ENCODE measurements around the gene C4orf54.

The C4orf54 gene

DNA sequence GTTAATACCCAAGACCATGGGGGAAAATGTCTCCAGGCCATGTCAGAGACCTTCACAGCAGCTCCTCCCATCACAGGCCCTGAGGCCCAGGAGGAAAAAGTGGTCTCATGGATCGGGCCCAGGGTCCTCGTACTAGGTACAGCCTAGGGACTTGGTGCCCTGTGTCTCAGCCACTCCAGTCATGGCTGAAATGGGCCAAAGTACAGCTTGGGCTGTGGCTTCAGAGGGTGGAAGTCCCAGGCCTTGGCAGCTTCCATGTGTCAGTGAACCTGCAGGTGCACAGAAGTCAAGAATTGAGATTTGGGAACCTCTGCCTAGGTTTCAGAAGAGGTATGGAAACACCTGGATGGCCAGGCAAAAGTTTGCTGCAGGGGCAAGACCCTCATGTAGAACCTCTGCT is 27.6 kb upstream of the C4orf54 start:
- DNase-seq (ENCODE audit: extremely low read depth, low read depth) = no peak
- no peak overlapping the region for H3K4me3 ChIP-seq (replicated peaks; ENCODE audit: low read depth, low read length)
- TF ChIP-seq, protein P1, sequence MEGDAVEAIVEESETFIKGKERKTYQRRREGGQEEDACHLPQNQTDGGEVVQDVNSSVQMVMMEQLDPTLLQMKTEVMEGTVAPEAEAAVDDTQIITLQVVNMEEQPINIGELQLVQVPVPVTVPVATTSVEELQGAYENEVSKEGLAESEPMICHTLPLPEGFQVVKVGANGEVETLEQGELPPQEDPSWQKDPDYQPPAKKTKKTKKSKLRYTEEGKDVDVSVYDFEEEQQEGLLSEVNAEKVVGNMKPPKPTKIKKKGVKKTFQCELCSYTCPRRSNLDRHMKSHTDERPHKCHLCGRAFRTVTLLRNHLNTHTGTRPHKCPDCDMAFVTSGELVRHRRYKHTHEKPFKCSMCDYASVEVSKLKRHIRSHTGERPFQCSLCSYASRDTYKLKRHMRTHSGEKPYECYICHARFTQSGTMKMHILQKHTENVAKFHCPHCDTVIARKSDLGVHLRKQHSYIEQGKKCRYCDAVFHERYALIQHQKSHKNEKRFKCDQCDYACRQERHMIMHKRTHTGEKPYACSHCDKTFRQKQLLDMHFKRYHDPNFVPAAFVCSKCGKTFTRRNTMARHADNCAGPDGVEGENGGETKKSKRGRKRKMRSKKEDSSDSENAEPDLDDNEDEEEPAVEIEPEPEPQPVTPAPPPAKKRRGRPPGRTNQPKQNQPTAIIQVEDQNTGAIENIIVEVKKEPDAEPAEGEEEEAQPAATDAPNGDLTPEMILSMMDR (IDR thresholded peaks at IDR 0.05; ENCODE audit: low read depth, low read length, missing control alignments) = no peak

DNA sequence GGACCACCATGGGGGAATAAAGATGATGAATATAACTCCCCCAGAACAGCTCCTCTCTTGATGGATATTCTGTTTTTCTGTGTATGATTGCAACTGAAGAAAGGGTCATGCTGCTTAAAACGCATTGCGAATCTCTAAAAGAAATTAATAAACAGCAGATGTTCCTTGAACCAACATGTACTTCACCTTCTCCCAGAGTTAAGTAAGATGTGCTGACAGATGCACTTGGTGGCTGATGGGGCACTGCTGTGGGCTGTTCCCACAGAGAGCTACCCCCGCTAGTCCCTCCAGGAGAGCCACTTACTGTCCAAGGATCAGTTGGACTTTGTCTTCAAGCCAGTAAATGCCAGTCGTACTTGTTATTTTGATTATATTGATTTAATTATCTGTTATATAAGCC is 26.3 kb upstream of the C4orf54 start:
- TF ChIP-seq, protein P1 (IDR thresholded peaks at IDR 0.05; ENCODE audit: low read depth, low read length, missing control alignments) = no peak
- no peak for DNase-seq (ENCODE audit: extremely low read depth, low read depth)
- no peak overlapping the region for H3K4me3 ChIP-seq (replicated peaks; ENCODE audit: low read depth, low read length)

DNA sequence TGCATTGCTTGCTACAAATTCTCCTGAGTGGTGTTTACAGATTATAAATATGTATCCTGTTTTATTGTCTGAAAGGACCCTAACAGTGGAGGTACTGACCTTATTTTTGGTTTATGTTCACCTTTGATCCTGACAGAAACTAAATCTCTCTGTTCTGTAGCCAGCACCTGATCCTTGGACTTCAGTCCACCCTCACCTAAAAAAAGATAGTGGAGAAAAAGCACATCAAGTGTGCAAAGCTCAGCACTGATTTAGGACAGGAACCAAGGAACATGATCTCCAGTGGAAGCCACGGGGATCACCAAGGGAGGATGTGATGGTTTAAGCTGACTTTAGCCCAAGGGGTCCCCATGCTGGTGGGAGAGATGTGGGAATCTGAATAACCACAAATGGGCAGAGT is 22.3 kb upstream of the C4orf54 start:
- TF ChIP-seq, protein P1 (IDR thresholded peaks at IDR 0.05; ENCODE audit: low read depth, low read length, missing control alignments) = no peak
- no peak for DNase-seq (ENCODE audit: extremely low read depth, low read depth)
- H3K4me3 ChIP-seq (replicated peaks; ENCODE audit: low read depth, low read length) = no peak overlapping the region

- DNase-seq (ENCODE audit: extremely low read depth, low read depth) = no peak
- no peak overlapping the region for H3K4me3 ChIP-seq (replicated peaks; ENCODE audit: low read depth, low read length)
- TF ChIP-seq, protein P1 (IDR thresholded peaks at IDR 0.05; ENCODE audit: low read depth, low read length, missing control alignments) = no peak
Observed at GRCh38 chr4:99679204-99679603, 21.6 kb upstream of the C4orf54 start.

- H3K4me3 ChIP-seq (replicated peaks; ENCODE audit: low read depth, low read length) = no peak overlapping the region
- DNase-seq (ENCODE audit: extremely low read depth, low read depth) = no peak
- TF ChIP-seq, protein P1 (IDR thresholded peaks at IDR 0.05; ENCODE audit: low read depth, low read length, missing control alignments) = no peak
Observed at GRCh38 chr4:99677161-99677560, 19.5 kb upstream of the C4orf54 start.

GRCh38 chr4:99670409-99671073 is 12.9 kb upstream of the C4orf54 start:
- TF ChIP-seq, protein P1 (IDR thresholded peaks at IDR 0.05; ENCODE audit: low read depth, low read length, missing control alignments) = no peak
- DNase-seq (ENCODE audit: extremely low read depth, low read depth) = no peak
- H3K4me3 ChIP-seq (replicated peaks; ENCODE audit: low read depth, low read length) = no peak overlapping the region

GRCh38 chr4:99669084-99669483 is 11.5 kb upstream of the C4orf54 start:
- DNase-seq (ENCODE audit: extremely low read depth, low read depth) = no peak
- TF ChIP-seq, protein P1 (IDR thresholded peaks at IDR 0.05; ENCODE audit: low read depth, low read length, missing control alignments) = no peak
- H3K4me3 ChIP-seq (replicated peaks; ENCODE audit: low read depth, low read length) = no peak overlapping the region

All from HFF-Myc (cell line).